K562 (cell line): ENCODE measurements around the gene MTHFR. TPM values are rescaled to one million over a fixed set of nuclear protein-coding genes. Genes with fewer than 3 reads are reported as not detected.

Source experiments
- ADNP ChIP-seq: fragments of 200-800 bp; sonication (Bioruptor generic); IDR thresholded peaks from 2 replicates; pipeline ENCODE4 v1.6.1; 2016; ENCODE audit warnings: missing genetic modification characterization, missing compliant biosample characterization
- ARHGAP35 ChIP-seq: fragments of 450-650 bp; IDR thresholded peaks from 2 replicates; pipeline ENCODE4 v1.6.1; 2018; ENCODE audit not compliant: partially characterized antibody
- ATF1 ChIP-seq, 2 experiments: fragments of 450-650 bp in 1 of 2; IDR thresholded peaks; 2 replicates each; pipeline ENCODE4 v1.6.1; 2016; ENCODE audit warnings: missing compliant biosample characterization in 1 of 2, missing genetic modification characterization in 1 of 2
- HNRNPK ChIP-seq: fragments of 200-400 bp; formaldehyde crosslinking; IDR thresholded peaks from one replicate; pipeline ENCODE4 v1.6.1; 2018; ENCODE audit warnings: mild to moderate bottlenecking, low read depth, low read length; ENCODE audit not compliant: poor library complexity, severe bottlenecking
- PPARD ChIP-seq: fragments of 250-450 bp; sonication (Bioruptor Pico); IDR thresholded peaks from 2 replicates; pipeline ENCODE4 v1.8.0; 2022; ENCODE audit warnings: inconsistent platforms, mild to moderate bottlenecking, moderate library complexity
- TCF7L2 ChIP-seq: fragments of 150-350 bp; IDR thresholded peaks from 2 replicates; pipeline ENCODE4 v1.6.1; 2016; ENCODE audit warnings: low read depth, mild to moderate bottlenecking, low read length, moderate library complexity
- TFAM ChIP-seq: fragments of 250-450 bp; sonication (Bioruptor Pico); conservative IDR thresholded peaks from 2 replicates; pipeline ENCODE4 v1.5.0; 2021; ENCODE audit warnings: mild to moderate bottlenecking, moderate library complexity
- ZNF551 ChIP-seq: fragments of 250-450 bp; sonication (Bioruptor Pico); IDR thresholded peaks from 2 replicates; pipeline ENCODE4 v1.5.0; 2021; ENCODE audit warnings: mild to moderate bottlenecking, moderate library complexity
- polyA plus RNA-seq, 8 experiments: library from polyadenylated mRNA; depleted of rRNA in 4 of 8; stranded (reverse) in 5 of 8; unstranded in 3 of 8; fragments of >200 nt; fragmentation: Nextera tagmentation in 2 of 8; fragmentation: Illumina TruSeq in 1 of 8; extraction: Ambion mirVana in 2 of 8; extraction: Trizol in 1 of 8; gene quantifications; 2 replicates each; pipeline versions ENCODE4 v1.2.1 to v1.2.3, GENCODE V29; 2011 to 2014; ENCODE audit warnings: inconsistent platforms in 1 of 8, missing spikeins in 1 of 8
- total RNA-seq, 7 experiments: library from RNA; depleted of rRNA in 6 of 7; stranded (reverse); fragments of >200 nt in 6 of 7; fragmentation: Illumina TruSeq in 2 of 7; extraction: Trizol in 2 of 7; gene quantifications; 2 replicates each; pipeline versions ENCODE4 v1.2.1 to v1.2.3, GENCODE V29; 2011 to 2021; ENCODE audit warnings: low replicate concordance in 1 of 7
- TF ChIP-seq, protein P1 (sequence below): IDR thresholded peaks from 3 replicates; pipeline ENCODE4 v1.6.1; 2011; ENCODE audit warnings: borderline replicate concordance, mild to moderate bottlenecking; ENCODE audit not compliant: insufficient read length, insufficient read depth
- TF ChIP-seq, protein P2 (sequence below): fragments of 450-650 bp; formaldehyde crosslinking; conservative IDR thresholded peaks from 2 replicates; pipeline ENCODE4 v1.4.0; 2022; ENCODE audit warnings: mild to moderate bottlenecking, missing genetic modification characterization

The MTHFR gene
- total and polyA plus RNA-seq, 9 of the 15 experiments (the other 6 are each of a cell fraction or from before 2014, with no cell fraction given) = 5.0 to 104 (median 62.6) TPM

DNA sequence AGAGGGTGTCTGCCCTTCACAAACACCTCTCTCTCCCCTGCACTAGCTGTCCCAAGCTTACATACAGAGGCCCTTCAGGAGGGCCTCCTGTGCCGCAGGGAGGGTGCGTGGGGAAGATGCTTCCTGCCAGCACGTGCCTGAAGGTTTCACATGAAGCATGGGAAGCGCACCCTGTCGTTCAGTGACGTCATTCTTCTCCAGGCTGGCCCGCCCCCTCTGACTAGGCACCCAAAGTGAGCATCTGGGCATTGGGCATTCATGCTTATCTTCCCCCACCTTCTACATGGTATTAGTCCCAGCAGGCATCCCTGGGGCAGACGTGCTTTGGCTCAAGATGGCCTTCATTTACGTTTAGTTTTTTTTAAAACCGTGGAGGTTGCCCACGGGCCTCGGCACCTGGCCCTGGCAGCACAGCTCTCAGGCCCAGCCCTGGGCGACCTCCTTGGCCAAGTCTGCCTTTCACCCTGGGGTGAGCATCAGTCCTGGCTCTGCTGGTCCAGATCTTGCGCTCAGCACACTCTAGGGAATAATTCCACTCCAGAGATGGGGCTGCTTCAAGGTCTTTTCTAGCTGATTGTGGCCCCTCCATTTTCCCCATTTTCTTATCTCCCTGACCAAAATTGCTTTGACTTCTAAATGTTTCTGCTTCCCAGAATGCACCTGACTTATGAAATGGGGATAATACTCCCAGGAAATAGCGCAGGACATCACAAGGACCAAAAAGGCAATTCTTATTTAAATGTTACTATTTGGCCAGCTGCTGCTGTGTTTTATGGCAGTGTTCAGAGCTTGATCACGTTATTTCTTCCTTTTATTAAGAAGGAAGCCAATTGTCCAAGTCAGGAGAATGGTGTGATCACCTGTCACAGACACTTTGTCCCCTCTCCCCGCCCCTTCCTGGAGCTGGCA lies 35.7 kb upstream of the MTHFR start (continued):
- no peak for TF ChIP-seq TCF7L2
- TF ChIP-seq ADNP (tag) = no peak
- TF ChIP-seq, protein P1, sequence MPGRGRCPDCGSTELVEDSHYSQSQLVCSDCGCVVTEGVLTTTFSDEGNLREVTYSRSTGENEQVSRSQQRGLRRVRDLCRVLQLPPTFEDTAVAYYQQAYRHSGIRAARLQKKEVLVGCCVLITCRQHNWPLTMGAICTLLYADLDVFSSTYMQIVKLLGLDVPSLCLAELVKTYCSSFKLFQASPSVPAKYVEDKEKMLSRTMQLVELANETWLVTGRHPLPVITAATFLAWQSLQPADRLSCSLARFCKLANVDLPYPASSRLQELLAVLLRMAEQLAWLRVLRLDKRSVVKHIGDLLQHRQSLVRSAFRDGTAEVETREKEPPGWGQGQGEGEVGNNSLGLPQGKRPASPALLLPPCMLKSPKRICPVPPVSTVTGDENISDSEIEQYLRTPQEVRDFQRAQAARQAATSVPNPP = no peak
- TF ChIP-seq ATF1 (CRISPR knock-in tag; IDR thresholded peaks at IDR 0.05) = no peak; the same call in none of the 2 replicates
- TF ChIP-seq ATF1 (tag; IDR thresholded peaks at IDR 0.05) = peak; percentile 83
- TF ChIP-seq HNRNPK = no peak
- TF ChIP-seq, protein P2, sequence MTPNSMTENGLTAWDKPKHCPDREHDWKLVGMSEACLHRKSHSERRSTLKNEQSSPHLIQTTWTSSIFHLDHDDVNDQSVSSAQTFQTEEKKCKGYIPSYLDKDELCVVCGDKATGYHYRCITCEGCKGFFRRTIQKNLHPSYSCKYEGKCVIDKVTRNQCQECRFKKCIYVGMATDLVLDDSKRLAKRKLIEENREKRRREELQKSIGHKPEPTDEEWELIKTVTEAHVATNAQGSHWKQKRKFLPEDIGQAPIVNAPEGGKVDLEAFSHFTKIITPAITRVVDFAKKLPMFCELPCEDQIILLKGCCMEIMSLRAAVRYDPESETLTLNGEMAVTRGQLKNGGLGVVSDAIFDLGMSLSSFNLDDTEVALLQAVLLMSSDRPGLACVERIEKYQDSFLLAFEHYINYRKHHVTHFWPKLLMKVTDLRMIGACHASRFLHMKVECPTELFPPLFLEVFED (CRISPR knock-in tag) = no peak
- no peak for TF ChIP-seq ARHGAP35
- TF ChIP-seq PPARD (CRISPR knock-in tag) = no peak
- TF ChIP-seq ZNF551 = no peak
- TF ChIP-seq TFAM = no peak
